ENCODE results near the gene DOK3.

Gene DOK3

DNA sequence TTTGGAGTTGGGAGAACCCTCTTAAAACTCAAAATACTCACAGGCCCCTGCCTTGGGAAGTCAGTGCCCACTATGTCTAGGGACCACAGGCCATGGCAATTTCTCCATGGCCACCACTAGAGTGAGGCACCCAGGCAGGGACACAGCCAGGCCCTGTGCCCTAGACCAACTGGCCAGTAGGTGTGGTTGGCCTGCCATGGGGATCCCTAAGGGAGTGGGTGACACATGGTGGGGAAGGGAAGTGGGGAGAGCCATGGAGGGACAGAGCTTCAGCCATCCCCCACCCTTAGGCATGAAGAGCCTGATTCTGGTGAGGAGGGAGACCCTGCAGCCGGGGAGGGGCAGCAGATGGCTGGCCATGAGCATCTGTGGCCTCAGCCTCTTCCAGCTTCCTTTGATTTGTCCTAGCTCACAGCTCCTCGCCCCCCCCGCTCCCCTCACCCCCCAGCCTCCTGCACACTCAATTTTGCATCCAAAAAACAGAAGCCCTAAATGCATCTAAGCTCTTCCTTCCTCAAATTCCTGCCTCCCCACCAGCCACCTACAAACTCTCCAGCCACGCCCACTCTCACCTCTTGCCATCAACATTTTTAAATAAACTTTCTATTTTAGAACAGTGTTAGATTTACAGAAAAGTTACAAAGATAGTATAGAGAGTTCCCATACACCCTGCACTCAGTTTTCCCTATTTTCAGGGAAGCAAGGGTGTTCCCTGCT is 34.6 kb downstream of the DOK3 start:
- TF ChIP-seq EZH2 (IDR thresholded peaks at IDR 0.05; ENCODE audit: borderline replicate concordance, low read depth, low read length, severe bottlenecking), result no peak
- TF ChIP-seq, protein P1, sequence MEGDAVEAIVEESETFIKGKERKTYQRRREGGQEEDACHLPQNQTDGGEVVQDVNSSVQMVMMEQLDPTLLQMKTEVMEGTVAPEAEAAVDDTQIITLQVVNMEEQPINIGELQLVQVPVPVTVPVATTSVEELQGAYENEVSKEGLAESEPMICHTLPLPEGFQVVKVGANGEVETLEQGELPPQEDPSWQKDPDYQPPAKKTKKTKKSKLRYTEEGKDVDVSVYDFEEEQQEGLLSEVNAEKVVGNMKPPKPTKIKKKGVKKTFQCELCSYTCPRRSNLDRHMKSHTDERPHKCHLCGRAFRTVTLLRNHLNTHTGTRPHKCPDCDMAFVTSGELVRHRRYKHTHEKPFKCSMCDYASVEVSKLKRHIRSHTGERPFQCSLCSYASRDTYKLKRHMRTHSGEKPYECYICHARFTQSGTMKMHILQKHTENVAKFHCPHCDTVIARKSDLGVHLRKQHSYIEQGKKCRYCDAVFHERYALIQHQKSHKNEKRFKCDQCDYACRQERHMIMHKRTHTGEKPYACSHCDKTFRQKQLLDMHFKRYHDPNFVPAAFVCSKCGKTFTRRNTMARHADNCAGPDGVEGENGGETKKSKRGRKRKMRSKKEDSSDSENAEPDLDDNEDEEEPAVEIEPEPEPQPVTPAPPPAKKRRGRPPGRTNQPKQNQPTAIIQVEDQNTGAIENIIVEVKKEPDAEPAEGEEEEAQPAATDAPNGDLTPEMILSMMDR (IDR thresholded peaks at IDR 0.05; ENCODE audit: borderline replicate concordance, extremely low read depth, low read length, poor library complexity, severe bottlenecking), result no peak
- Histone ChIP-seq H3K4me3 (ENCODE audit: low read depth in 1 of 2, low read length in 2 of 2) (no peak overlapping the region), H3K27ac (ENCODE audit: low read length) (no peak overlapping the region), H4K20me1 (ENCODE audit: insufficient read depth, low read length) (peaks cover 37% of the 10 kb centered on the region), H3K4me2 (ENCODE audit: insufficient read depth, low read length) (no peak overlapping the region), H3K27me3 (ENCODE audit: insufficient read depth, low read length, poor library complexity) (peaks cover 5% of the 10 kb centered on the region), H3K79me2 (ENCODE audit: insufficient read depth, low read length) (peaks cover 26% of the 10 kb centered on the region), H3K9ac (ENCODE audit: low read depth, low read length) (no peak overlapping the region), H2AFZ (ENCODE audit: low read depth, low read length) (no peak overlapping the region), H3K9me3 (ENCODE audit: insufficient read depth, low read length, severe bottlenecking) (no peaks in the 10 kb centered on the region), H3K4me1 (ENCODE audit: insufficient read depth, low read length) (peaks cover 24% of the 10 kb centered on the region), H3K36me3 (ENCODE audit: insufficient read depth, low read length) (peaks cover 18% of the 10 kb centered on the region)
- DNase-seq (no peak), ATAC-seq (ENCODE audit: insufficient read depth, low read depth) (no peak)

DNA sequence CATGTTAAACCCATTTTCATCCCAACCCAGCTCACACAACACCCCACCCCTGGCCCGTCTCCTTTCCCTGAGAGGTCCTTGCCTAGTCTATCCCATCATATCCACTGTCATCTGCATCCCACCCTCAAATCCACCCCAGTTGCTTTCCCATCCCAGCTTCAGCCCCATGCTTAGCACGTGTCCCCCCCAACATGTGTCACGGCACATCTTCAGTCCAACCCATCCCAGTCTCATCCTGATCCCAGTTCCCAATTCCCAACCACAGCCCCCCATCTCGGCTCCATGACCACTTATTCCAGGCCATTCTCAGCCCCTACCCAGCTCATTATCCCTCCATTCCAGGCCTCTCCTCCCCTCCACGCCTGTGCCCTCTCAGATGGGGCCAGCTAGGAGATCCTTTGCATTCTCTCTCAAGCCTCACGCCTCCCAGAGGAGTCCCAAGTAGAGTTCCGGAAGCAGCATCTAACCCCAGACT is 35.6 kb downstream of the DOK3 start:
- H3K9ac ChIP-seq (ENCODE audit: low read depth, low read length), result no peak overlapping the region

DNA sequence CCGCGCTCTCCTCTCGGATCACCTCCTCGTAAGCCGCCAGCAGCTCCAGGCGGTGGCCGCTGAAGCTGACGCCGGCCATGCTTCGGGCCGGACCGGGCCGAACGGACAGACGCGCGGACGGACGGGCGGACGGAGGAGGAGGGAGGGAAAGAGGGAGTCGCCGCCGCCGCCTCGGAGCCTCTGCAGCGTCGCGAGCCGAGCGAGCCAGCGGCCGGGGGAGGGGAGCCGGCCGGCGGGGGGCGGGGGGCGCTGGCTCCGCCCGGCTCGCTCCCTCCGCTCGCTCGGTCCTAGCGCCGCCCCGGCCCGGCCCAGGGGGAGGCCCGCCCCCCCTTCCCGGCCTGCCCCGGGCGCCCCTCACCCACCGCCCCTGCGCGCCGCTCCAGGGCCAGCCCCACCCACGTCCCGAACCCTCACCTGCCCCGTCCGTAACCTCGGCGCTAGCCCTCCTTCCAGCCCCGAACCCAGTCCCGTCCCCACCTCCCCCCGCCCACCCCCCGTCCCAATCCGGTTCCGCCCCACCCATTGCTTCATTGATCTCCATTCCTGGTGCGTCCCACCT is 36.1 kb downstream of the DOK3 start, which contains the start of gene DBN1:
Gene DBN1, minus strand, starts transcription at position 192 of the 559 bp plus-strand sequence. Its CDS starts 113 bp downstream, at position 79.
- peaks cover 34% of the 10 kb centered on the region for H3K79me2 ChIP-seq (ENCODE audit: insufficient read depth, low read length)
- no peaks in the 10 kb centered on the region for H3K9me3 ChIP-seq (ENCODE audit: insufficient read depth, low read length, severe bottlenecking)
- peak within 1 kb of the TSS; percentile 96 for H3K4me2 ChIP-seq (ENCODE audit: insufficient read depth, low read length)
- H3K36me3 ChIP-seq (ENCODE audit: insufficient read depth, low read length), result peaks cover 27% of the 10 kb centered on the region
- ATAC-seq (ENCODE audit: insufficient read depth, low read depth) (peak; percentile 73), DNase-seq (peak; percentile 62)
- peak within 1 kb of the TSS; percentile 79 for H3K9ac ChIP-seq (ENCODE audit: low read depth, low read length)
- peaks cover 52% of the 10 kb centered on the region for H4K20me1 ChIP-seq (ENCODE audit: insufficient read depth, low read length)
- peaks cover 24% of the 10 kb centered on the region for H3K4me1 ChIP-seq (ENCODE audit: insufficient read depth, low read length)
- H2AFZ ChIP-seq (ENCODE audit: low read depth, low read length), result peak within 1 kb of the TSS; percentile 80
- no peak for TF ChIP-seq EZH2 (IDR thresholded peaks at IDR 0.05; ENCODE audit: borderline replicate concordance, low read depth, low read length, severe bottlenecking)
- TF ChIP-seq, protein P1 (IDR thresholded peaks at IDR 0.05; ENCODE audit: borderline replicate concordance, extremely low read depth, low read length, poor library complexity, severe bottlenecking), result no peak
- H3K27me3 ChIP-seq (ENCODE audit: insufficient read depth, low read length, poor library complexity), result peaks cover 5% of the 10 kb centered on the region
- peak within 1 kb of the TSS; percentile 67 for H3K27ac ChIP-seq (ENCODE audit: low read length)
- H3K4me3 ChIP-seq (ENCODE audit: low read depth in 1 of 2, low read length in 2 of 2), result peak within 1 kb of the TSS; percentile 77 to 82

More for the DNA sequence above, 35.6 kb downstream of the DOK3 start:
- ATAC-seq (ENCODE audit: insufficient read depth, low read depth) (no peak), DNase-seq (no peak)
- Histone ChIP-seq H3K27me3 (ENCODE audit: insufficient read depth, low read length, poor library complexity) (peaks cover 5% of the 10 kb centered on the region), H3K79me2 (ENCODE audit: insufficient read depth, low read length) (peaks cover 34% of the 10 kb centered on the region), H3K4me2 (ENCODE audit: insufficient read depth, low read length) (peak overlapping the region; percentile 96), H3K4me3 (ENCODE audit: low read depth in 1 of 2, low read length in 2 of 2) (0 out of 4 replicates have a peak overlapping the region, but pooled peaks of 1 of the 2 experiments have one; percentile 82), H2AFZ (ENCODE audit: low read depth, low read length) (peak overlapping the region; percentile 38; the same call in 1 of the 2 replicates), H3K4me1 (ENCODE audit: insufficient read depth, low read length) (peaks cover 24% of the 10 kb centered on the region), H3K9me3 (ENCODE audit: insufficient read depth, low read length, severe bottlenecking) (no peaks in the 10 kb centered on the region), H3K27ac (ENCODE audit: low read length) (no peak overlapping the region), H3K36me3 (ENCODE audit: insufficient read depth, low read length) (peaks cover 22% of the 10 kb centered on the region), H4K20me1 (ENCODE audit: insufficient read depth, low read length) (peaks cover 46% of the 10 kb centered on the region)
- TF ChIP-seq, protein P1 (IDR thresholded peaks at IDR 0.05; ENCODE audit: borderline replicate concordance, extremely low read depth, low read length, poor library complexity, severe bottlenecking), result no peak
- TF ChIP-seq EZH2 (IDR thresholded peaks at IDR 0.05; ENCODE audit: borderline replicate concordance, low read depth, low read length, severe bottlenecking), result no peak

Measured in DND-41 (cell line).